ENCODE results near the gene MROH2B.

- TF ChIP-seq CTCF (IDR thresholded peaks at IDR 0.05; ENCODE audit: low read length): no peak
- no peak for TF ChIP-seq EZH2phosphoT487 (IDR thresholded peaks at IDR 0.05; ENCODE audit: low read length)
Observed at GRCh38 chr5:41009232-41009631, 61.9 kb downstream of the MROH2B start.

Measured in MM.1S (cell line).